ENCODE data around the gene FES.
"Not testable (repeated sequence)": the region's sequence is repeated elsewhere in the genome, so short reads cannot be mapped to it uniquely, and the experiment has no call there.

Gene FES

GRCh38 chr15:90909976-90910375 is 25.7 kb downstream of the FES start:
- no peak for DNase-seq (ENCODE audit: low read depth in 2 of 2)

- DNase-seq (ENCODE audit: low read depth in 2 of 2), result no peak
Measured at GRCh38 chr15:90910441-90911301, 26.4 kb downstream of the FES start.

- DNase-seq (ENCODE audit: low read depth in 2 of 2), result no peak
Measured at GRCh38 chr15:90911302-90911623, 27.0 kb downstream of the FES start.

GRCh38 chr15:90911906-90912769 is 27.8 kb downstream of the FES start:
- no peak for DNase-seq (ENCODE audit: low read depth in 2 of 2)

GRCh38 chr15:90912770-90913075 is 28.4 kb downstream of the FES start:
- no peak for DNase-seq (ENCODE audit: low read depth in 2 of 2)

- no peak for DNase-seq (ENCODE audit: low read depth in 2 of 2)
Measured at GRCh38 chr15:90913398-90913944, 29.2 kb downstream of the FES start.

GRCh38 chr15:90914305-90915080 is 30.2 kb downstream of the FES start:
- no peak for DNase-seq (ENCODE audit: low read depth in 2 of 2)

GRCh38 chr15:90915216-90915807 is 31.0 kb downstream of the FES start:
- no peak for DNase-seq (ENCODE audit: low read depth in 2 of 2)

- DNase-seq (ENCODE audit: low read depth in 2 of 2), result no peak
Measured at GRCh38 chr15:90915808-90916440, 31.6 kb downstream of the FES start.

GRCh38 chr15:90916461-90916860 is 32.2 kb downstream of the FES start:
- DNase-seq (ENCODE audit: low read depth in 2 of 2), result no peak

- DNase-seq (ENCODE audit: low read depth in 2 of 2), result no peak
Measured at GRCh38 chr15:90917569-90917968, 33.3 kb downstream of the FES start.

- no peak for DNase-seq (ENCODE audit: low read depth in 2 of 2)
Measured at GRCh38 chr15:90918034-90918788, 33.9 kb downstream of the FES start.

- no peak for DNase-seq (ENCODE audit: low read depth in 2 of 2)
Measured at GRCh38 chr15:90918835-90919234, 34.5 kb downstream of the FES start.

- DNase-seq (ENCODE audit: low read depth in 2 of 2), result no peak
Measured at GRCh38 chr15:90921887-90922286, 37.6 kb downstream of the FES start.

- DNase-seq (ENCODE audit: low read depth in 2 of 2), result not testable (repeated sequence)
Measured at GRCh38 chr15:90922712-90923322, 38.5 kb downstream of the FES start.

- DNase-seq (ENCODE audit: low read depth in 2 of 2), result no peak
Measured at GRCh38 chr15:90924375-90924774, 40.1 kb downstream of the FES start.

- DNase-seq (ENCODE audit: low read depth in 2 of 2), result not testable (repeated sequence)
Measured at GRCh38 chr15:90926766-90927165, 42.5 kb downstream of the FES start.

- not testable (repeated sequence) for DNase-seq (ENCODE audit: low read depth in 2 of 2)
Measured at GRCh38 chr15:90928106-90928505, 43.8 kb downstream of the FES start.

GRCh38 chr15:90929246-90930019 is 45.1 kb downstream of the FES start:
- no peak for DNase-seq (ENCODE audit: low read depth in 2 of 2)

Measured in stimulated activated CD4-positive, alpha-beta T cell treated with anti-CD3 and anti-CD28 coated beads, Interleukin-1b, Interleukin-23, amount 100 ng/mL, for 1 hour (primary cell).